Suppressor macrophage treated with lipopolysaccharide for 4 hours (primary cell): ENCODE measurements around the gene UNC80.

Experiments used
- DNase-seq: peaks from one replicate; pipeline ENCODE4 v3.0.0-alpha.2; 2020

UNC80 gene

GRCh38 chr2:210034087-210034683 is 262.6 kb downstream of the UNC80 start:
- no peak for DNase-seq

- DNase-seq, result no peak
Observed at GRCh38 chr2:210035679-210036078, 264.0 kb downstream of the UNC80 start.

GRCh38 chr2:210038078-210038477 is 266.4 kb downstream of the UNC80 start:
- DNase-seq, result no peak

GRCh38 chr2:210046851-210047500 is 275.3 kb downstream of the UNC80 start:
- DNase-seq, result peak; percentile 56
